OCI-LY1 (cell line): Measurements from ENCODE around the gene PAPPA.

ENCODE experiments used
- H2AFZ ChIP-seq: fragments of 200-600 bp; sonication (generic), shearing (Covaris generic); 2 replicates; pipeline ENCODE4 v1.6.0; 2014; ENCODE audit warnings: antibody characterized with exemption, mild to moderate bottlenecking, low read length
- H3F3A ChIP-seq: fragments of 200-600 bp; sonication (generic), shearing (Covaris generic); 2 replicates; pipeline ENCODE4 v1.6.0; 2014; ENCODE audit warnings: mild to moderate bottlenecking, antibody characterized with exemption, low read length, moderate library complexity; ENCODE audit not compliant: insufficient read depth
- H3K27ac ChIP-seq: fragments of 200-600 bp; sonication (generic); 2 replicates; pipeline ENCODE4 v1.5.1; 2014; ENCODE audit warnings: low read length, mixed run types, mild to moderate bottlenecking, low read depth; ENCODE audit not compliant: poor library complexity, severe bottlenecking
- H3K27me3 ChIP-seq: fragments of 200-600 bp; sonication (generic); 2 replicates; pipeline ENCODE4 v1.6.0; 2014; ENCODE audit warnings: antibody characterized with exemption, mild to moderate bottlenecking, low read length, moderate library complexity; ENCODE audit not compliant: insufficient read depth
- H3K36me3 ChIP-seq: fragments of 200-600 bp; sonication (generic); 2 replicates; pipeline ENCODE4 v1.6.1; 2014; ENCODE audit warnings: mild to moderate bottlenecking, antibody characterized with exemption, low read length, moderate library complexity, mixed read lengths; ENCODE audit not compliant: insufficient read depth
- H3K4me1 ChIP-seq: fragments of 200-600 bp; sonication (generic); 2 replicates; pipeline ENCODE4 v1.5.1; 2014; ENCODE audit warnings: mild to moderate bottlenecking, low read length, moderate library complexity; ENCODE audit not compliant: insufficient read depth, severe bottlenecking
- H3K4me2 ChIP-seq: fragments of 200-600 bp; sonication (generic), shearing (Covaris generic); 2 replicates; pipeline ENCODE4 v1.6.1; 2014; ENCODE audit warnings: low read length
- H3K4me3 ChIP-seq: fragments of 200-600 bp; sonication (generic); 2 replicates; pipeline ENCODE4 v1.5.1; 2014; ENCODE audit warnings: low read length, low read depth, mild to moderate bottlenecking, mixed read lengths; ENCODE audit not compliant: poor library complexity, severe bottlenecking
- H3K79me2 ChIP-seq: fragments of 200-600 bp; shearing (Covaris generic); 2 replicates; pipeline ENCODE4 v1.6.1; 2016; ENCODE audit warnings: mixed run types, low read length, mixed read lengths; ENCODE audit not compliant: insufficient read depth
- H3K9ac ChIP-seq: fragments of 200-600 bp; sonication (generic), shearing (Covaris generic); 2 replicates; pipeline ENCODE4 v1.6.1; 2014; ENCODE audit warnings: mild to moderate bottlenecking, low read length, mixed read lengths
- H3K9me2 ChIP-seq: fragments of 200-600 bp; sonication (generic), shearing (Covaris generic); 2 replicates; pipeline ENCODE4 v1.6.1; 2014; ENCODE audit warnings: low read depth, mild to moderate bottlenecking, low read length, mixed read lengths
- H3K9me3 ChIP-seq: fragments of 200-600 bp; shearing (Covaris generic); 2 replicates; pipeline ENCODE4 v1.6.1; 2014; ENCODE audit warnings: low read length, mixed read lengths
- H4K20me1 ChIP-seq: fragments of 200-600 bp; sonication (generic), shearing (Covaris generic); 2 replicates; pipeline ENCODE4 v1.6.0; 2016; ENCODE audit warnings: mild to moderate bottlenecking, low read length; ENCODE audit not compliant: insufficient read depth
- CTCF ChIP-seq: fragments of 200-600 bp; sonication (generic), shearing (Covaris generic); IDR thresholded peaks from 2 replicates; pipeline ENCODE4 v1.5.1; 2017; ENCODE audit warnings: mild to moderate bottlenecking, antibody characterized with exemption, low read length, moderate library complexity, mixed read lengths
- EZH2 ChIP-seq: fragments of 200-600 bp; sonication (generic), shearing (Covaris generic); IDR thresholded peaks from 2 replicates; pipeline ENCODE4 v1.8.0; 2017; ENCODE audit warnings: borderline replicate concordance, mixed run types, mild to moderate bottlenecking, antibody characterized with exemption, low read length, moderate library complexity, mixed read lengths

The PAPPA gene

GRCh38 chr9:116251366-116251765 lies 97.8 kb downstream of the PAPPA start:
- no peaks in the 10 kb centered on the region for H3K4me1 ChIP-seq
- H3K9ac ChIP-seq = no peak overlapping the region
- H2AFZ ChIP-seq = no peak overlapping the region
- no peaks in the 10 kb centered on the region for H3K36me3 ChIP-seq
- H3K9me3 ChIP-seq = no peaks in the 10 kb centered on the region
- H3K27me3 ChIP-seq = no peaks in the 10 kb centered on the region
- H3K9me2 ChIP-seq = no peaks in the 10 kb centered on the region
- no peaks in the 10 kb centered on the region for H3F3A ChIP-seq
- no peak for TF ChIP-seq EZH2
- no peak for TF ChIP-seq CTCF
- no peak overlapping the region for H3K4me2 ChIP-seq
- no peaks in the 10 kb centered on the region for H3K79me2 ChIP-seq
- H3K27ac ChIP-seq = no peak overlapping the region
- H4K20me1 ChIP-seq = no peaks in the 10 kb centered on the region
- H3K4me3 ChIP-seq = no peak overlapping the region

GRCh38 chr9:116260531-116260930 lies 106.9 kb downstream of the PAPPA start:
- Histone ChIP-seq H3K9me3 (no peaks in the 10 kb centered on the region), H3K4me1 (no peaks in the 10 kb centered on the region), H2AFZ (no peak overlapping the region), H3F3A (no peaks in the 10 kb centered on the region), H3K4me2 (no peak overlapping the region), H3K79me2 (no peaks in the 10 kb centered on the region), H3K9me2 (no peaks in the 10 kb centered on the region), H3K4me3 (no peak overlapping the region), H4K20me1 (no peaks in the 10 kb centered on the region), H3K27me3 (no peaks in the 10 kb centered on the region), H3K9ac (no peak overlapping the region), H3K36me3 (no peaks in the 10 kb centered on the region), H3K27ac (no peak overlapping the region)
- TF ChIP-seq EZH2 (no peak), CTCF (no peak)

- H3K4me2 ChIP-seq = no peak overlapping the region
- H3K4me3 ChIP-seq = no peak overlapping the region
- H2AFZ ChIP-seq = no peak overlapping the region
- H3F3A ChIP-seq = no peaks in the 10 kb centered on the region
- H3K27me3 ChIP-seq = no peaks in the 10 kb centered on the region
- H3K9me3 ChIP-seq = no peaks in the 10 kb centered on the region
- H3K9me2 ChIP-seq = no peaks in the 10 kb centered on the region
- H3K36me3 ChIP-seq = no peaks in the 10 kb centered on the region
- no peaks in the 10 kb centered on the region for H3K79me2 ChIP-seq
- H3K27ac ChIP-seq = no peak overlapping the region
- H3K4me1 ChIP-seq = no peaks in the 10 kb centered on the region
- H4K20me1 ChIP-seq = no peaks in the 10 kb centered on the region
- no peak for TF ChIP-seq CTCF
- TF ChIP-seq EZH2 = no peak
- no peak overlapping the region for H3K9ac ChIP-seq
These were observed 108.9 kb downstream of the PAPPA start for GRCh38 chr9:116262448-116262847.
